CD4-positive, alpha-beta T cell treated with Interleukin-17A for 1 hour (primary cell): Measurements from ENCODE around the gene XPOT.
A peak's percentile ranks its signal among the peaks of the same experiment; 100 is the strongest.
"Not testable (repeated sequence)": the region's sequence is repeated elsewhere in the genome, so short reads cannot be mapped to it uniquely, and the experiment has no call there.

Experiments used
- DNase-seq: peaks from one replicate; pipeline ENCODE4 v3.0.0-alpha.2; 2020

Gene XPOT, protein sequence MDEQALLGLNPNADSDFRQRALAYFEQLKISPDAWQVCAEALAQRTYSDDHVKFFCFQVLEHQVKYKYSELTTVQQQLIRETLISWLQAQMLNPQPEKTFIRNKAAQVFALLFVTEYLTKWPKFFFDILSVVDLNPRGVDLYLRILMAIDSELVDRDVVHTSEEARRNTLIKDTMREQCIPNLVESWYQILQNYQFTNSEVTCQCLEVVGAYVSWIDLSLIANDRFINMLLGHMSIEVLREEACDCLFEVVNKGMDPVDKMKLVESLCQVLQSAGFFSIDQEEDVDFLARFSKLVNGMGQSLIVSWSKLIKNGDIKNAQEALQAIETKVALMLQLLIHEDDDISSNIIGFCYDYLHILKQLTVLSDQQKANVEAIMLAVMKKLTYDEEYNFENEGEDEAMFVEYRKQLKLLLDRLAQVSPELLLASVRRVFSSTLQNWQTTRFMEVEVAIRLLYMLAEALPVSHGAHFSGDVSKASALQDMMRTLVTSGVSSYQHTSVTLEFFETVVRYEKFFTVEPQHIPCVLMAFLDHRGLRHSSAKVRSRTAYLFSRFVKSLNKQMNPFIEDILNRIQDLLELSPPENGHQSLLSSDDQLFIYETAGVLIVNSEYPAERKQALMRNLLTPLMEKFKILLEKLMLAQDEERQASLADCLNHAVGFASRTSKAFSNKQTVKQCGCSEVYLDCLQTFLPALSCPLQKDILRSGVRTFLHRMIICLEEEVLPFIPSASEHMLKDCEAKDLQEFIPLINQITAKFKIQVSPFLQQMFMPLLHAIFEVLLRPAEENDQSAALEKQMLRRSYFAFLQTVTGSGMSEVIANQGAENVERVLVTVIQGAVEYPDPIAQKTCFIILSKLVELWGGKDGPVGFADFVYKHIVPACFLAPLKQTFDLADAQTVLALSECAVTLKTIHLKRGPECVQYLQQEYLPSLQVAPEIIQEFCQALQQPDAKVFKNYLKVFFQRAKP

GRCh38 chr12:64403707-64404469 lies at the start of gene XPOT:
Gene XPOT (plus strand): TSS chr12:64404392. CDS start chr12:64410036, 5,644 bp downstream.
- peak; percentile 95 for DNase-seq

- not testable (repeated sequence) for DNase-seq
Measured at GRCh38 chr12:64356209-64356608, 48.0 kb upstream of the XPOT start.

DNA sequence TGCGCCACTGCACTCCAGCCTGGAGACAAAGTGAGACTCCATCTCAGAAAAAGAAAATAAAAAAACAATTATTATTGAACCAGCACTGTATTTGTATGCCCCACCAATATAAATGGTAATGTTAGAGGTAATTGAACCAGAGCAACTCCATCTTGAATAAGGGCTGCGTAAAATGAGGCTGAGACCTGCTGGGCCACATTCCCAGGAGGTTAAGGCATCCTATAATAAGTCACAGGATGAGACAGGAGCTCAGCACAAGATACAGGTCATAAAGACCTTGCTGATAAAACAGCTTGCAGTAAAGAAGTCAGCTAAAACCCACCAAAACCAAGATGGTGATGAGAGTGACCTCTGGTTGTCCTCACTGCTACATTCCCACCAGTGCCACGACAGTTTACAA lies 43.0 kb upstream of the XPOT start:
- not testable (repeated sequence) for DNase-seq

DNA sequence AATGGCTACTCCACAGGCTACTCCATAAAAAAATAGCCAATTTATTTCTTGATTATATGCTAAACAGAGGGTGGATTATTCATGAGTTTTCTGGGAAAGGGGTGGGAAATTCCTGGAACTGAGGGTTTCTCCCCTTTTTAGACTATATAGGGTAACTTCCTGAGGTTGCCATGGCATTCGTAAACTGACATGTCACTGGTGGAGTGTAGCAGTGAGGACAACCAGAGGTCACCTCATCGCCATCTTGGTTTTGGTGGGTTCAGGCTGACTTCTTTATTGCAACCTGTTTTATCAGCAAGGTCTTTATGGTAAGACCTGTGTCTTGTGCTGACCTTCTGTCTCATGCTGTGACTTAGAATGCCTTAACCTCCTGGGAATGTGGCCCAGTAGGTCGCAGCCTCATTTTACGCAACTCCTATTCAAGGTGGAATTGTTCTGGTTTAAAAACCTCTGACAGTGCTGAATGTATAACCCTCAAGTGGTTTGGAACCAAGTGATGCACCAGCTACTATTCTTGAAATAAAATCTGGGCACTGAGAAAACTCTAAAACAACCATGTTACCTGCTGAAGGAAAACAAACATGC lies 41.4 kb upstream of the XPOT start:
- no peak for DNase-seq

DNA sequence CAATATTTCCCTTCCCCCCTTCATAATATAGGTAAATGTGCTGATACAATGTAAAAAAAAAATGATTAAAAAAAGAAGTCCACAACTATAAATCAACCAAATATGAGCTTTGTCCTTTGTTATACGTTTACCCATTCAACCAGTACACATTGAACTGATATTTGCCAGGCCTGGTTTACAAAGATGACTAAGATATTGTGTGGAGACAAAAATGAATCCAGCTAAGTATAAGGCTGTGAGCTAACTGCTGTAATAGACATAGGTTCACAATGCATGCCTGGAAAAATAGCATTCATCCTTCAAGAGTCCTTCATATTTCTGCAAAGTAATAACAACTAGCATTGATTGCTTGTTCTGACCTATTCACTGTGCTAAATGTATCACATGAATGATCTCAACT lies 20.5 kb upstream of the XPOT start:
- DNase-seq, result no peak

GRCh38 chr12:64385019-64385418 lies 19.2 kb upstream of the XPOT start:
- peak; percentile 42 for DNase-seq

DNA sequence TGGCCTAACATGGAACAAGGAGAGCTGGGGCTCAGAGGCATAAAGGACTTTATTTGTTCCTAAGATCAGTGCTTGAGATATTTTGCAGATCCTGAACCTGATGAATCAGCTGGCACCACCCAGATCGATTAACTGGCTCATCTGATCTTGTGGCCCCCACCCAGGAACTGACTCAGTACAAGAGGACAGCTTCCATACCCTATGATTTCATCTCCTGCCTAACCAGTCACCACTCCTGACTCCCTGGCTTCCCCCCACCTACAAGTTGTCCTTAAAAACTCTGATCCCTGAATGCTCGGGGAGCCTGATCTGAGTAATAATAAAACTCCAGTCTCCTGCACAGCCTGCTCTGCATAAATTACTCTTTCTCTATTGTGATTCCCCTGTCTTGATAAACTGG lies 18.7 kb upstream of the XPOT start:
- no peak for DNase-seq

DNA sequence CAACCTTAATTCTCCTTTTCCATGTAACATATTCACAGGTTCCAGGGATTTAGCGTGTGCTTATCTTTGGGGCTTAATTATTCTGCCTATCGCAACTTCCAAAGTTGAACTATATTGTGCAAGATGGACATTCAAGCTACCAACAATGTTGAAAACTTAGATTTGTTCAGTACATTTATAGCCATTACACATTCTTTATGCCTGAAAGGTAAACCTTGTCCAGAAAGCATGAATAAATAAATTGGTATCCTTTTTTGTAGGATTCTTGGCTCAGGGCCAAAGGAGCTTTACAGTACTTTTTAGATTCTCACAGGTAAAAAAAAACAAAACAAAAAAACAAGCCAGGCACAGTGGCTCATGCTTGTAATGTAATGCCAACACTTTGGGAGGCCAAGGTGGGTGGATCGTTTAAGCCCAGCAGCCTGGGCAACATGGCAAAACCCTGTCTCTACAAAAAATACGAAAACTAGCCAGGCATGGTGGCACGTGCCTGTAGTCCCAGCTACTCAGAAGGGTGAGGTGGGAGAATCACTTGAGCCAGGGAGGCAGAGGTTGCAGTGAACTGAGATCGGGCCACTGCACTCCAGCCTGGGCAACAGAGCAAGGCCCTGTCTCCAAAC lies 16.9 kb upstream of the XPOT start:
- no peak for DNase-seq

- no peak for DNase-seq
Measured at GRCh38 chr12:64389154-64389553, 15.0 kb upstream of the XPOT start.

GRCh38 chr12:64390275-64390851 lies 13.8 kb upstream of the XPOT start, which contains the start of gene C12orf56:
Gene C12orf56 (minus strand): TSS chr12:64390758. CDS start chr12:64390565, 193 bp downstream.
- no peak for DNase-seq

DNA sequence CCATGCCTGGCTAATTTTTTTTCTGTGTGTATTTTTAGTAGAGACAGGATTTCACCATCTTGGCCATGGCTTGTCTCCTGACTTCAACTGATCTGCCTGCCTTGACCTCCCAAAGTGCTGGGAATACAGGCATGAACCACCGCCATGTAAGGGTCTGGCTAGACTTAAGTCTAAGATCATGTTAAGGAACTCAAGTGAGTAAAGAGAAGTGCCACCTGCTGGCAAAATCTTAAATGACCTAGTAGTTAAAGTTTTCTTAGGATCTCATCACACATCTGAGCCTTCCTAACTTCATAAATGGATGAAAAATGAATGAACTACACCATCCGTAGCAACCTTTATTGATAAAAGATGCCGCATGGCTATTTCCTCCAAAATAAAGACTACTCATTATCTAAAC lies 12.0 kb upstream of the XPOT start:
- peak; percentile 53 for DNase-seq

DNA sequence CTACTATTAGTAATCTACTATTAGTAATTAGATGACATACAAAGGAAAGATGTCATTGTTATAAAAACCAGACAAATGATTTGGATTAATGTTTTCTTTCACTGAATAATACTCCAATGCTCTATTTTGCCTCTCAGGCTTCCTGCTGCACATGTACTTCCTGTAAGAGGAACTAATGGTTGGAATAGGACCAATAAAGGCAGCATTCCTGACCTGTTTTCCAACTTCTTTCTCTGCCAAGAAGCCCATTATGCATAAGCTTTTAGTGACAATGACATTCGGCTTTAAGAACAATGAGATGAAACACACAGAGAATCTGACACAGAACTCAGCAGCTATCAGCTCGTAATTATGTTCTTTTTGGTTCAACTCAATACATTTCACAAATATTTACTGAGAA lies 8.5 kb upstream of the XPOT start:
- no peak for DNase-seq

DNA sequence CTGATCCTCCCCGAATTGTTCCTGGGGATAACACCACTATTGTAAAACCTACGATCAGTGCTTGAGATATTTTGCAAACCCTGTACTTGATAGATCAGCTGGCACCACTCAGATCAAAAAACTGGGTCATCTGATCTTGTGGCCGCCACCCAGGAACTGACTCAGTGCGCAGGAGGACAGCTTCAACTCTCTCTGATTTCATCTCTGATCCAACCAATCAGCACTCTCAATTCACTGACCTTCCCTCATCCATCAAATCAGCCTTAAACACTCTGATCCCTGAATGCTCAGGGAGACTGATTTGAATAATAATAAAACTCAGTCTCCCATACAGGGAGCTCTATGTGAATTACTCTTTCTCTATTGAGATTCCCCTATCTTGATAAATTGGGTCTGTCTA lies 4.2 kb upstream of the XPOT start:
- DNase-seq, result peak; percentile 66

DNA sequence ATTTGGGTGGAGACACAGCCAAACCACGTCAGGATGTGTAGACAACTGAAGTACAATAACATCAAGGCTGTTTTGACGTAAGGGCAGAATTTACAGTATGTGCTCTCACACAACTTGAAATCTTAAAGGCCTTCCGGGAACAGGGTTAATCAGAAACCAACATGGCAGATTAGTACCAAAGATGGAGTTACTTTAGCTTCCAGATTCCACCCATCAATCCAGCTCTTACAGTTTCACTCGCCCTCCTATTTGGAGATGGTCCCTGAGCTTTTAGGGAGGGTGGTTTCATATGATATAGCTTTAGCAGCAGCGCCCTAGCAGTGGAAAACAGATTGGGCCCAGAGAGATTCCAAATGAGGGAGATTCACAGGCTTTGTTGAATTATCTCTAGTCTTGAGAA lies 2.0 kb upstream of the XPOT start:
- no peak for DNase-seq

DNA sequence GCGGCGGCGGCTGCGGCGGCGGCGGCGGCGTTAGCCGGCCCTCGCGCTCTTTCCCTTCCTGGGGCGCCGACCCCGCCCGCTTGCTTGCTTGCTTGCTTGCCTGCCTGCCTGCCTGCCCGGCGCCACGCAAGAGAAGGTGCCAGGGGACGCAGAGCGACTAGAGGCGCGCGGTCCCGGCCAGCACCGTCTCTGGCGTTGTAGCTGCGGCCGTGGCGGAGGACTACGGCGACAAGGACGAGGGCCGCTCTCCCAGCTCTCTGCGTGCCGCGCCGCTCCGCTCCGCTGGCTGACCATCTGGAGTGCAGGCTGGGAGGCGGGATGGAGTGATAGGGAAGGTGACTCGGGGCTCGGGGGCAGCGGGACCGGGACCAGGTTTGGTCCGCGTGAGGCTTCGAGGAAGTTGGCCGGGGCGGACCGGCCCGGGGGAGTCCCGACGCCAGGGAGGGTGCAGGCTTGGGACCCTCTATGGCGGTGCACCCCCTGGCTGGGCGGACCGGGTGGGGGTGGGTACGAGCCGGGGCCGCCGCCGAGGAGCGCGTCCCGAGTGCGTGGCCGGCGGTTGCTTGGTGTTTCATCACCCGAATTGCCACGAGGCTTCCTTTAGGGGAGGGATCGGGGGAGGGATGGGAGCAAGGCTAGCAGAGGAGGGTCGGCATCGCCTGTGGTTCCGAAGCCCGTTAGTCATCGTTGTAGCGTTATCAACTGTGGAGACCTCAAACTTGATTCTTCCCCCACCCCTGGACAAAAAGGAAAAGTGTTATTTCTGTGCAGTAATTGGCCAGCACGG lies 471 bp downstream of the XPOT start:
- DNase-seq, result peak; percentile 45

- no peak for DNase-seq
Measured at GRCh38 chr12:64407342-64408223, 3.4 kb downstream of the XPOT start.

DNA sequence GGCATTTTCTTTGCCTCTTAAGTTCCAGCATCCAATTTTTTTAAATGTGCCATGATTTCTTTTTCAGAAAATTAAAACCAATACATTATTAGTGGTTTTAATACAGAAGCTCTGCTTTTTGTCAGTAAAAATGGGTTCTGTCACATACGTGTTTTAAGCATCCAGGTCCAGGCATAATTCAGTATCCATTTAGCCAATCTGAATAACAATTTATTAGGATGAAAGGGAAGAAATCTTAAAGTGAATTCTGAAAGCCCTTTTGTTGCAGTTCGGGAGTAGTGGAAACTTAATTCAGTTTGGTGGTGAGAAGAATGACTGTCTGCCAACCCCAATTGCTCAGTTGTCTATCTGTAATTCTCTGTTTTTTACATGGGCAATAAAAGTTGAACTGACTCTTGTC lies 7.2 kb downstream of the XPOT start:
- no peak for DNase-seq

GRCh38 chr12:64412459-64412858 lies 8.3 kb downstream of the XPOT start:
- DNase-seq, result no peak

GRCh38 chr12:64413884-64414283 lies 9.7 kb downstream of the XPOT start:
- no peak for DNase-seq

GRCh38 chr12:64418209-64418608 lies 14.0 kb downstream of the XPOT start:
- DNase-seq, result no peak
